22Rv1 (cell line): ENCODE measurements around the gene KAT14.
"Not testable (repeated sequence)": the region's sequence is repeated elsewhere in the genome, so short reads cannot be mapped to it uniquely, and the experiment has no call there.

Source experiments
- H3K27ac ChIP-seq: fragments of 450-650 bp; 2 replicates; pipeline ENCODE4 v1.5.1; 2017
- CTCF ChIP-seq: fragments of 450-650 bp; IDR thresholded peaks from 2 replicates; pipeline ENCODE4 v1.5.1; 2017; ENCODE audit warnings: mild to moderate bottlenecking
- ZFX ChIP-seq: fragments of 450-650 bp; IDR thresholded peaks from 2 replicates; pipeline ENCODE4 v1.6.1; 2017; ENCODE audit warnings: antibody characterized with exemption, borderline replicate concordance

The KAT14 gene

GRCh38 chr20:18093388-18093787, 44.3 kb upstream of the KAT14 start:
- H3K27ac ChIP-seq = no peak overlapping the region
- TF ChIP-seq ZFX (no peak), CTCF (no peak)

- TF ChIP-seq CTCF = no peak
- TF ChIP-seq ZFX = no peak
- H3K27ac ChIP-seq = no peak overlapping the region
These were observed 43.5 kb upstream of the KAT14 start for GRCh38 chr20:18094191-18094590.

- not testable (repeated sequence) for H3K27ac ChIP-seq
These were observed 37.1 kb upstream of the KAT14 start for GRCh38 chr20:18100569-18100968.

GRCh38 chr20:18101125-18101810, 36.4 kb upstream of the KAT14 start:
- no peak overlapping the region for H3K27ac ChIP-seq
- TF ChIP-seq ZFX (no peak), CTCF (no peak)

- H3K27ac ChIP-seq = no peak overlapping the region
- TF ChIP-seq CTCF (no peak), ZFX (no peak)
These were observed 34.2 kb upstream of the KAT14 start for GRCh38 chr20:18103497-18103896.

GRCh38 chr20:18108326-18108725, 29.3 kb upstream of the KAT14 start:
- H3K27ac ChIP-seq = no peak overlapping the region
- TF ChIP-seq CTCF (no peak), ZFX (no peak)

- H3K27ac ChIP-seq = not testable (repeated sequence)
These were observed 9.1 kb upstream of the KAT14 start for GRCh38 chr20:18128574-18128973.

GRCh38 chr20:18132663-18133062, 5.0 kb upstream of the KAT14 start:
- no peak for TF ChIP-seq ZFX
- TF ChIP-seq CTCF = no peak
- no peak overlapping the region for H3K27ac ChIP-seq
